HepG2 (cell line): ENCODE measurements around the gene SLC20A1.

Experiments
- EP300 ChIP-seq, 3 experiments: sonication (generic) in 1 of 3; formaldehyde crosslinking in 1 of 3; IDR thresholded peaks; 2 replicates each; pipeline versions ENCODE4 v1.5.1 to v1.6.1; 2011 to 2020; ENCODE audit warnings: low read depth in 2 of 3, low read length in 2 of 3, borderline replicate concordance in 1 of 3, improper control_type of control experiment in 1 of 3, mild to moderate bottlenecking in 1 of 3, missing genetic modification reagents in 1 of 3, moderate library complexity in 1 of 3
- EZH2 ChIP-seq: conservative IDR thresholded peaks from 2 replicates; pipeline ENCODE4 v1.6.1; 2012; ENCODE audit warnings: mild to moderate bottlenecking, low read depth, low read length, moderate library complexity
- SMC3 ChIP-seq: IDR thresholded peaks from 2 replicates; pipeline ENCODE4 v1.6.1; 2011; ENCODE audit warnings: low read length, improper control_type of control experiment
- ZNF24 ChIP-seq: fragments of 450-650 bp; IDR thresholded peaks from 2 replicates; pipeline ENCODE4 v1.6.1; 2017; ENCODE audit warnings: antibody characterized with exemption, mild to moderate bottlenecking
- ZNF282 ChIP-seq: fragments of 450-650 bp; IDR thresholded peaks from 2 replicates; pipeline ENCODE4 v1.6.1; 2018; ENCODE audit not compliant: partially characterized antibody
- TF ChIP-seq, protein P1 (sequence below): sonication (generic); formaldehyde crosslinking; IDR thresholded peaks from 2 replicates; pipeline ENCODE4 v1.4.0; 2020; ENCODE audit warnings: missing genetic modification reagents

- no peak for TF ChIP-seq EZH2
- TF ChIP-seq, protein P1, sequence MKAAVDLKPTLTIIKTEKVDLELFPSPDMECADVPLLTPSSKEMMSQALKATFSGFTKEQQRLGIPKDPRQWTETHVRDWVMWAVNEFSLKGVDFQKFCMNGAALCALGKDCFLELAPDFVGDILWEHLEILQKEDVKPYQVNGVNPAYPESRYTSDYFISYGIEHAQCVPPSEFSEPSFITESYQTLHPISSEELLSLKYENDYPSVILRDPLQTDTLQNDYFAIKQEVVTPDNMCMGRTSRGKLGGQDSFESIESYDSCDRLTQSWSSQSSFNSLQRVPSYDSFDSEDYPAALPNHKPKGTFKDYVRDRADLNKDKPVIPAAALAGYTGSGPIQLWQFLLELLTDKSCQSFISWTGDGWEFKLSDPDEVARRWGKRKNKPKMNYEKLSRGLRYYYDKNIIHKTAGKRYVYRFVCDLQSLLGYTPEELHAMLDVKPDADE (CRISPR knock-in tag): no peak
- no peak for TF ChIP-seq ZNF24
- TF ChIP-seq EP300 (IDR thresholded peaks at IDR 0.05; ENCODE audit: low read depth in 2 of 2, low read length in 2 of 2): no peak
- no peak for TF ChIP-seq EP300 (CRISPR knock-in tag; IDR thresholded peaks at IDR 0.05; ENCODE audit: borderline replicate concordance)
- TF ChIP-seq SMC3: no peak
- no peak for TF ChIP-seq ZNF282
Measured at GRCh38 chr2:112679484-112679883, 33.7 kb downstream of the SLC20A1 start.
